OCI-LY1 (cell line): ENCODE results near the gene CASZ1.

ENCODE experiments used
- EZH2 ChIP-seq: fragments of 200-600 bp; sonication (generic), shearing (Covaris generic); IDR thresholded peaks from 2 replicates; pipeline ENCODE4 v1.8.0; 2017; ENCODE audit warnings: borderline replicate concordance, mixed run types, mild to moderate bottlenecking, antibody characterized with exemption, low read length, moderate library complexity, mixed read lengths
- TF ChIP-seq, protein P1 (sequence below): fragments of 200-600 bp; sonication (generic), shearing (Covaris generic); IDR thresholded peaks from 2 replicates; pipeline ENCODE4 v1.5.1; 2017; ENCODE audit warnings: mild to moderate bottlenecking, antibody characterized with exemption, low read length, moderate library complexity, mixed read lengths

DNA sequence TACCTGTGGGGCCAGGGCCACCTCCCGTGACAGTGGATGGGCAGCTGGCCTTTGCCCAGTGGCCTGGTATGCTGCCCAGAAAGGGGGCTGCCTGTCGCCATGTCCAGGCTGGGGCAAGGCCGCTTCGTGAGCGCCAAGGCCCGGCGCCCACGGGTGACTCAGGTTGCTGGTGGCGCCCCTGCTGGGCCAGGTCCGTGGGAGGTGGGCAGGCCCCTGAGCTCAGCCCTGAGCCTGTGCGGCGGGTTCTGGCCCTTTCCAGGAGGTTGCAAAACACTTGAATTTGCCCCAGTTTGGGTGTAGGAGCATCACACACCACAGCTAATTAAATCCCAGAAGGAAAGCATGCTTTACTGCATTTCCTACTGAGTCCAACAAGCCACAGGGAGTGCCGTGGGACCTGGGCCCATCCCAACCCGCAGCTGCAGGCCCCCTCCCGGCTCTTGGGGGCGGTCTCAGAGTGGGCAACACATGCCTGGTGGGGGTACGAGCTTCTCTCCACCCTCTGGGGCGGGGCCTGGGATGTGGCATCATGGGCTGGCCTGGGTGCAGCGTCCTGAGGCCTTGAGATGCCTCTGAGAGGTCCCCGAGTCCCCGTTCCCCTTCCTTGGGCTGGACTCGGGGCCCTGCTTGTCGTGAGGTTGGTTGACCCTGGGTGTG lies 161.9 kb downstream of the CASZ1 start:
- TF ChIP-seq, protein P1, sequence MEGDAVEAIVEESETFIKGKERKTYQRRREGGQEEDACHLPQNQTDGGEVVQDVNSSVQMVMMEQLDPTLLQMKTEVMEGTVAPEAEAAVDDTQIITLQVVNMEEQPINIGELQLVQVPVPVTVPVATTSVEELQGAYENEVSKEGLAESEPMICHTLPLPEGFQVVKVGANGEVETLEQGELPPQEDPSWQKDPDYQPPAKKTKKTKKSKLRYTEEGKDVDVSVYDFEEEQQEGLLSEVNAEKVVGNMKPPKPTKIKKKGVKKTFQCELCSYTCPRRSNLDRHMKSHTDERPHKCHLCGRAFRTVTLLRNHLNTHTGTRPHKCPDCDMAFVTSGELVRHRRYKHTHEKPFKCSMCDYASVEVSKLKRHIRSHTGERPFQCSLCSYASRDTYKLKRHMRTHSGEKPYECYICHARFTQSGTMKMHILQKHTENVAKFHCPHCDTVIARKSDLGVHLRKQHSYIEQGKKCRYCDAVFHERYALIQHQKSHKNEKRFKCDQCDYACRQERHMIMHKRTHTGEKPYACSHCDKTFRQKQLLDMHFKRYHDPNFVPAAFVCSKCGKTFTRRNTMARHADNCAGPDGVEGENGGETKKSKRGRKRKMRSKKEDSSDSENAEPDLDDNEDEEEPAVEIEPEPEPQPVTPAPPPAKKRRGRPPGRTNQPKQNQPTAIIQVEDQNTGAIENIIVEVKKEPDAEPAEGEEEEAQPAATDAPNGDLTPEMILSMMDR = no peak
- no peak for TF ChIP-seq EZH2
